K562 (cell line): ENCODE results near the gene SPTLC2. TPM values are rescaled to one million over a fixed set of nuclear protein-coding genes. Genes with fewer than 3 reads are reported as not detected.

Source experiments
- ATAC-seq: fragments of 200-7000 bp; cut with Tn5 transposase; 3 replicates; pipeline ENCODE4 v1.9.1; 2020; ENCODE audit warnings: moderate library complexity
- BruUV-seq: library from RNA; stranded (reverse); fragments of 400-500 nt; replicated peaks from 2 replicates; lab custom pipeline; 2021; lab: Mats Ljungman, UMichigan
- CTCF ChIA-PET: fragments of 300-600 bp; formaldehyde crosslinking; extraction: SDS; loops from one replicate; lab custom pipeline; 2021; ENCODE audit warnings: low intra/inter-chr PET ratio; lab: Yijun Ruan, JAX
- POLR2A ChIA-PET: fragments of 300-600, 350-650 bp; sonication (Branson Sonifier 250); formaldehyde crosslinking; extraction: SDS; loops from one replicate; lab custom pipeline; 2021; ENCODE audit warnings: antibody characterized with exemption, inconsistent platforms; lab: Yijun Ruan, JAX
- DNase-seq, 4 experiments: peaks; one replicate each; pipeline versions ENCODE4 v3.0.0 to v3.0.0-alpha.2; 2011 to 2018; ENCODE audit warnings: low spot score in 3 of 4, mixed read lengths in 3 of 4; ENCODE audit errors: extremely low read depth in 1 of 4
- FAIRE-seq: peaks from 2 replicates; lab custom pipeline; 2011; peaks lifted over from hg19 to GRCh38; lab: Jason Lieb, UNC
- H2AFZ ChIP-seq: 2 replicates; pipeline ENCODE4 v1.6.0; 2011; ENCODE audit warnings: low read depth, low read length, control low read depth, inconsistent platforms
- H3K27ac ChIP-seq: fragments of 200-600 bp; 3 replicates; pipeline ENCODE4 v1.8.0; 2011; ENCODE audit warnings: low read depth, mild to moderate bottlenecking, control low read depth, inconsistent platforms, low read length, moderate library complexity, mixed read lengths; ENCODE audit errors: extremely low read depth
- H3K27me3 ChIP-seq, 2 experiments: fragments of 300-600 bp in 1 of 2; 2 replicates in 1 of 2; 3 replicates in 1 of 2; pipeline versions ENCODE4 v1.6.0 to v1.8.0; 2011; ENCODE audit warnings: inconsistent platforms in 2 of 2, low read length in 2 of 2, mild to moderate bottlenecking in 1 of 2, mixed read lengths in 1 of 2, moderate library complexity in 1 of 2; ENCODE audit not compliant: control insufficient read depth in 2 of 2, insufficient read depth in 2 of 2
- H3K36me3 ChIP-seq: fragments of 300-600 bp; 3 replicates; pipeline ENCODE4 v1.8.0; 2011; ENCODE audit warnings: mild to moderate bottlenecking, low read length, inconsistent platforms; ENCODE audit not compliant: control insufficient read depth, insufficient read depth
- H3K4me1 ChIP-seq, 2 experiments: fragments of 200-600 bp in 1 of 2; replicated peaks in 1 of 2; 2 replicates in 1 of 2; 3 replicates in 1 of 2; pipeline versions ENCODE4 v1.5.1 to v1.8.0; 2011; ENCODE audit warnings: inconsistent platforms in 2 of 2, low read length in 2 of 2, mild to moderate bottlenecking in 1 of 2, mixed read lengths in 1 of 2, moderate library complexity in 1 of 2; ENCODE audit not compliant: control insufficient read depth in 2 of 2, insufficient read depth in 2 of 2
- H3K4me2 ChIP-seq: 2 replicates; pipeline ENCODE4 v1.6.1; 2011; ENCODE audit warnings: low read length, control low read depth, inconsistent platforms, mixed read lengths; ENCODE audit not compliant: insufficient read depth
- H3K4me3 ChIP-seq: fragments of 200-600 bp; sonication (generic), shearing (Covaris generic); 2 replicates; pipeline ENCODE4 v1.5.1; 2016; ENCODE audit warnings: control low read depth, inconsistent platforms
- H3K79me2 ChIP-seq: fragments of 200-600 bp; 3 replicates; pipeline ENCODE4 v1.8.0; 2011; ENCODE audit warnings: low read length, inconsistent platforms; ENCODE audit not compliant: control insufficient read depth, insufficient read depth
- H3K9ac ChIP-seq, 2 experiments: 2 replicates each; pipeline versions ENCODE4 v1.6.0 to v1.6.1; 2011; ENCODE audit warnings: low read depth in 2 of 2, low read length in 2 of 2, control low read depth in 1 of 2, inconsistent platforms in 1 of 2, mild to moderate bottlenecking in 1 of 2, mixed read lengths in 1 of 2; ENCODE audit not compliant: insufficient read depth in 1 of 2
- H3K9me1 ChIP-seq: one replicate; pipeline ENCODE4 v1.6.0; 2011; ENCODE audit warnings: inconsistent platforms, mild to moderate bottlenecking, low read length, moderate library complexity; ENCODE audit not compliant: control insufficient read depth, insufficient read depth
- H3K9me3 ChIP-seq: replicated peaks from 2 replicates; pipeline ENCODE4 v1.5.1; 2011; ENCODE audit warnings: low read depth, low read length, inconsistent platforms; ENCODE audit not compliant: control insufficient read depth, insufficient read depth
- H4K20me1 ChIP-seq: replicated peaks from 2 replicates; pipeline ENCODE4 v1.6.1; 2011; ENCODE audit warnings: low read length, inconsistent platforms, mixed read lengths; ENCODE audit not compliant: control insufficient read depth, insufficient read depth
- NFIC ChIP-seq: fragments of 450-650 bp; IDR thresholded peaks from 2 replicates; pipeline ENCODE4 v1.6.1; 2017; ENCODE audit warnings: mild to moderate bottlenecking, inconsistent platforms
- POLR2G ChIP-seq: fragments of 200-400 bp; formaldehyde crosslinking; IDR thresholded peaks from 2 replicates; pipeline ENCODE4 v1.6.1; 2017; ENCODE audit warnings: low read depth, mild to moderate bottlenecking, antibody characterized with exemption, low read length, moderate library complexity
- PRPF4 ChIP-seq: fragments of 200-400 bp; formaldehyde crosslinking; IDR thresholded peaks from one replicate; pipeline ENCODE4 v1.6.1; 2017; ENCODE audit warnings: low read length, low read depth, mild to moderate bottlenecking; ENCODE audit not compliant: insufficient read depth, poor library complexity, severe bottlenecking
- RBM22 ChIP-seq: fragments of 200-400 bp; formaldehyde crosslinking; IDR thresholded peaks from 2 replicates; pipeline ENCODE4 v1.6.1; 2018; ENCODE audit warnings: low read length, low read depth; ENCODE audit not compliant: poor library complexity, severe bottlenecking
- SMARCE1 ChIP-seq: fragments of 450-650 bp; IDR thresholded peaks from 2 replicates; pipeline ENCODE4 v1.7.1; 2016; ENCODE audit warnings: mild to moderate bottlenecking
- SRSF9 ChIP-seq: fragments of 200-400 bp; formaldehyde crosslinking; IDR thresholded peaks from 2 replicates; pipeline ENCODE4 v1.6.1; 2017; ENCODE audit warnings: low read depth, low read length, borderline replicate concordance
- WGBS: fragments of 100-300 bp; shearing (Covaris generic); methylation state at CpG from one replicate; pipeline ENCODE4 v1.1.6; 2016; ENCODE audit warnings: low coverage, mixed read lengths; ENCODE audit not compliant: insufficient coverage; ENCODE audit errors: missing lambda C conversion rate; 5-methylcytosine and 5-hydroxymethylcytosine counted together
- in situ Hi-C: fragments of 300-500 bp; cut with MboI; formaldehyde crosslinking; loops from 4 replicates; pipeline ENCODE4 v1.15.0; 2018; ENCODE audit warnings: inconsistent platforms, mixed read lengths
- intact Hi-C: fragments of 100-400 bp; cut with micrococcal nuclease; formaldehyde crosslinking; loops from 2 replicates; pipeline ENCODE4 v1.14.2; 2022
- polyA plus RNA-seq, 8 experiments: library from polyadenylated mRNA; depleted of rRNA in 4 of 8; stranded (reverse) in 5 of 8; unstranded in 3 of 8; fragments of >200 nt; fragmentation: Nextera tagmentation in 2 of 8; fragmentation: Illumina TruSeq in 1 of 8; extraction: Ambion mirVana in 2 of 8; extraction: Trizol in 1 of 8; gene quantifications; 2 replicates each; pipeline versions ENCODE4 v1.2.1 to v1.2.3, GENCODE V29; 2011 to 2014; ENCODE audit warnings: inconsistent platforms in 1 of 8, missing spikeins in 1 of 8
- total RNA-seq, 7 experiments: library from RNA; depleted of rRNA in 6 of 7; stranded (reverse); fragments of >200 nt in 6 of 7; fragmentation: Illumina TruSeq in 2 of 7; extraction: Trizol in 2 of 7; gene quantifications; 2 replicates each; pipeline versions ENCODE4 v1.2.1 to v1.2.3, GENCODE V29; 2011 to 2021; ENCODE audit warnings: low replicate concordance in 1 of 7

Gene SPTLC2
- total and polyA plus RNA-seq, 9 of the 15 experiments (the other 6 are each of a cell fraction or from before 2014, with no cell fraction given), result 4.5 to 30.4 (median 14.0) TPM

DNA sequence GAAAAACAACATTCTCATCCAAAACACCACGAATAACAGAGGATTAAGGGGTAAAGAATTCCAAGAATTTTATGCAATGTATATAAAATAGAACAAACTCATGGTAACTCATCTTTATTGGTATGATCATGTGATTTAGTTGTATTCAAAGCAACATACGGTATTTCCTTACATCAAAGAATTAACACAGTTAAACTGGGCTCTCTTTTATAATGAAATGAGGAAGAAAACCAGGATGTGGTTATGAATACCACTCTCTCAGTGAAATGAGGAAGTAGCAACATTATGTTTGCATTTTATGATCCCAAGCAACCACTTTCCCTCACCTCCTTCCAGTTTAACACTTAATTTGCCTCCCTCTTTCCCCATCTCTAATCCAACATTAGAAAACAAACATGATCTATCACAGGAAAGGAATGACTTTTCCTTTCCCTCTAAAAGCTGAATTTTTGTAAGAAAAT is 22.9 kb downstream of the SPTLC2 start (continued):
- no peak for TF ChIP-seq POLR2G
- no peak for TF ChIP-seq PRPF4
- TF ChIP-seq SMARCE1, result peak; percentile 45; the same call in 1 of the 2 replicates
- TF ChIP-seq SRSF9, result no peak
- TF ChIP-seq, all 486 proteins: peak for 5

DNA sequence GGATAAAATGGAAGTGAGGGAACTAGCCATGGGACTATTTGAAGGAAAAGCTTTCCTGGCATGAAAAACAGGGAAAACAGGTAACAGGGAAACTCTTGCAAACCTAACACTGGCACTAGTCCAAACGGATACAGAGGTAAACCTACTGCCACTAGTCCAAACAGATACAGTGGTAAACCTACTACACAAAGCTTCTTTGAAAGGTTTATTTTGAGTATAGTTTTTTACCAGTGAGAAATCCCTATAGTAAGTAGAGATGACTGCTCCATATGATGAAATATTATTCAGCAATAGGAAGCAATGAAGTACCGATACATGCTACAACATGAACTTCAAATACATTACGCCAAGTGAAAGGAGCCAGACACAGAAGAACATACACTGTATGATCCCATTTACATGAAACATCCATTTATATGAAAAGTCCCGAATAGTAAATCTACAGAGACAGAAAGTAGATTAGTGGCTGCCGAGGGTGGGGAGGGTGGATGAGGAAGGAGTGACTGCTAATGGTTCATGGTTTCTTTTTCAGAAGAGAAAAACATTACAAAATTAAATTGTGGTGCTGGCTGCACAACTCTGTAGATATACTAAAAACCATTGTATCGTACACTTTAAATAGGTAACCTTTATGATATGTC is 25.5 kb downstream of the SPTLC2 start:
- Histone ChIP-seq H2AFZ (no peak overlapping the region), H3K36me3 (peaks cover 19% of the 10 kb centered on the region; the same call in 2 of the 3 replicates), H3K4me3 (no peak overlapping the region), H3K9me1 (no peaks in the 10 kb centered on the region), H3K27ac (no peak overlapping the region), H3K79me2 (peaks cover 56% of the 10 kb centered on the region), H4K20me1 (no peaks in the 10 kb centered on the region), H3K4me1 (no peaks in the 10 kb centered on the region; a peak in 3 of 5 replicates), H3K9ac (no peak overlapping the region), H3K4me2 (no peak overlapping the region), H3K9me3 (no peaks in the 10 kb centered on the region), H3K27me3 (no peaks in the 10 kb centered on the region)
- CTCF ChIA-PET, result no interaction called here
- no TSS peak for BruUV-seq
- DNase-seq (no peak), FAIRE-seq (no peak), ATAC-seq (no peak)
- TF ChIP-seq NFIC (peak; percentile 46; the same call in 1 of the 2 replicates), RBM22 (no peak)
- POLR2A ChIA-PET, result interaction anchor here (0.6 to 1.4 kb wide), 4 partner anchors 10 to 393 kb away, joined by 3 to 4 read pairs (median 3); no protein-coding TSS in a partner anchor
- in situ Hi-C loops, result no loop called here
- intact Hi-C loops, result no loop called here
- WGBS, result 81% methylated on average over 6 of the region's 6 CpGs
